ENCODE results near the gene HCFC1R1. TPM values are rescaled to one million over a fixed set of nuclear protein-coding genes. Genes with fewer than 3 reads are reported as not detected.
"Not testable (repeated sequence)": the region's sequence is repeated elsewhere in the genome, so short reads cannot be mapped to it uniquely, and the experiment has no call there.

Gene HCFC1R1
- total RNA-seq = 64.0 to 68.5 TPM (median 65.7 TPM) in 3 replicates

GRCh38 chr16:3023669-3024478 lies at the start of gene HCFC1R1, which contains the start of gene THOC6:
Gene HCFC1R1, minus strand, starts transcription at chr16:3023942. Its CDS starts 1 bp downstream, at chr16:3023941.
Gene THOC6, plus strand, starts transcription at chr16:3024035. Its CDS starts 292 bp downstream, at chr16:3024327.
- peak within 1 kb of the TSS; percentile 99 for H3K27ac Mint-ChIP-seq
- H3K27me3 Mint-ChIP-seq (ENCODE audit: low read depth) = peaks cover 3% of the 10 kb centered on the region
- TF ChIP-seq, protein P1, sequence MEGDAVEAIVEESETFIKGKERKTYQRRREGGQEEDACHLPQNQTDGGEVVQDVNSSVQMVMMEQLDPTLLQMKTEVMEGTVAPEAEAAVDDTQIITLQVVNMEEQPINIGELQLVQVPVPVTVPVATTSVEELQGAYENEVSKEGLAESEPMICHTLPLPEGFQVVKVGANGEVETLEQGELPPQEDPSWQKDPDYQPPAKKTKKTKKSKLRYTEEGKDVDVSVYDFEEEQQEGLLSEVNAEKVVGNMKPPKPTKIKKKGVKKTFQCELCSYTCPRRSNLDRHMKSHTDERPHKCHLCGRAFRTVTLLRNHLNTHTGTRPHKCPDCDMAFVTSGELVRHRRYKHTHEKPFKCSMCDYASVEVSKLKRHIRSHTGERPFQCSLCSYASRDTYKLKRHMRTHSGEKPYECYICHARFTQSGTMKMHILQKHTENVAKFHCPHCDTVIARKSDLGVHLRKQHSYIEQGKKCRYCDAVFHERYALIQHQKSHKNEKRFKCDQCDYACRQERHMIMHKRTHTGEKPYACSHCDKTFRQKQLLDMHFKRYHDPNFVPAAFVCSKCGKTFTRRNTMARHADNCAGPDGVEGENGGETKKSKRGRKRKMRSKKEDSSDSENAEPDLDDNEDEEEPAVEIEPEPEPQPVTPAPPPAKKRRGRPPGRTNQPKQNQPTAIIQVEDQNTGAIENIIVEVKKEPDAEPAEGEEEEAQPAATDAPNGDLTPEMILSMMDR (IDR thresholded peaks at IDR 0.05; ENCODE audit: unreplicated experiment) = no peak
- peaks cover 35% of the 10 kb centered on the region for H3K4me1 Mint-ChIP-seq
- H3K4me3 Mint-ChIP-seq = peak within 1 kb of the TSS; percentile 84
- H3K36me3 Mint-ChIP-seq = peaks cover 11% of the 10 kb centered on the region
- H3K9me3 Mint-ChIP-seq = no peaks in the 10 kb centered on the region
- peak; percentile 88 to 93 for DNase-seq (ENCODE audit: low spot score in 2 of 2, unreplicated experiment in 2 of 2)

- no peaks in the 10 kb centered on the region for H3K36me3 Mint-ChIP-seq
- H3K27ac Mint-ChIP-seq = no peak overlapping the region
- no peak for DNase-seq (ENCODE audit: low spot score in 2 of 2, unreplicated experiment in 2 of 2)
These were observed 49.7 kb upstream of the HCFC1R1 start for GRCh38 chr16:3073448-3073847.

DNA sequence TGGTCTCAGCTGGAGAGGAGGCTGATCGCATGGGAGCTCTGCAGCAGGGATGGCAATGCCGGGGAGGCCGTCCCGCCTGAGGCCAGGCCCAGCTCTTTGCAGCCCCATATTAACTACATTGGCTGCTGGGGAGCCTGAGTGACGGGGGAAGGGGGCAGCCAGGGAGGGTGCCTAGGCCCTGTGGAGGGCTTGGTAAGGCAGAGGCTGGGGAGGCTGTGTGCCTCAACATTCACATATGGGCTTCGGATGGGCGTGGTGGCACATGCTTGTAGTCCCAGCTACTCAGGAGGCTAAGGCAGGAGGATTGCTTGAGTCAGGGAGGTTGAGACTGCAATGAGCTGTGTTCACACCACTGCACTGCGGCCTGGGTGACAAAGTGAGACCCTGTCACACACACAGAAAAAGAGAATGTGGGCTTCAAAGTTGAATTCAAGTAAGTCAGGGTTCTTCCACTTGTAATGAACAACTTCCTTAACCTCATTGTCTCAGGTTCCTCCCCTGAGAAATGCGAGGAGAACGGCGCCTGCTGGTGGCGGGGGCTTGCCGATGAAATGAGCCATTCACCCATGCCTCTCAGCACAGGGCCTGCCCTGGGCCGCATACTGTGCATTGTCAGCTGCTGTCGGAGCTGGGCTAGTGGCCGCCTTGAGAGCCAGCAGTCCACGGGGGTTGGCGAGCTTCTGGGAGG lies 49.0 kb upstream of the HCFC1R1 start:
- peaks cover 23% of the 10 kb centered on the region for H3K27me3 Mint-ChIP-seq (ENCODE audit: low read depth)
- H3K4me1 Mint-ChIP-seq; H3K36me3 Mint-ChIP-seq; DNase-seq (ENCODE audit: low spot score in 2 of 2, unreplicated experiment in 2 of 2); H3K9me3 Mint-ChIP-seq; H3K4me3 Mint-ChIP-seq; H3K27ac Mint-ChIP-seq: not testable (repeated sequence)

More at GRCh38 chr16:3073448-3073847, 49.7 kb upstream of the HCFC1R1 start:
- Mint-ChIP-seq H3K4me1 (peaks cover 3% of the 10 kb centered on the region), H3K4me3 (no peak overlapping the region), H3K9me3 (no peaks in the 10 kb centered on the region), H3K27me3 (ENCODE audit: low read depth) (peaks cover 27% of the 10 kb centered on the region)
- TF ChIP-seq, protein P1 (IDR thresholded peaks at IDR 0.05; ENCODE audit: unreplicated experiment) = no peak

DNA sequence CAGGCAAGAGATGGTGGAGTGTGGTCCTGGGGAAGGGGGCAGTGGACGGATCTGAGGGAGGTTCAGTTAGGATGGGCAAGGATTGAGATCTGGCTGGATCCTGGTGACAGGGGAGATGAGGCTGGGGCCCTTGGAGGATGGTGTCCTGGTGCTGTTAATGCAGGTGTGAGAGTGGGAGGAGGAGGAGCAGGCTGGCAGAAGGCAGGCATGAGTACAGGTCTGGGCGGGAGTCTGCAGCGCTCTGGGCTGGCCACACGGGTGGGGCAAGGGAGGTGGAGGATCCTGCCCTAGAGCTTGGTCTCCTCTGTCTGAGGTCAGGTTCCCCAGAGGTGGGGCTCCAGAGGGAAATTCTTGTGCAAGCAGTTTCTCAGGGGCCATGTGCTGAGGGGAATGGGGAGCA lies 48.4 kb upstream of the HCFC1R1 start:
- not testable (repeated sequence) for H3K36me3 Mint-ChIP-seq; H3K4me1 Mint-ChIP-seq; H3K27ac Mint-ChIP-seq; H3K4me3 Mint-ChIP-seq; H3K9me3 Mint-ChIP-seq; DNase-seq (ENCODE audit: low spot score in 2 of 2, unreplicated experiment in 2 of 2)
- H3K27me3 Mint-ChIP-seq (ENCODE audit: low read depth) = peaks cover 21% of the 10 kb centered on the region

DNA sequence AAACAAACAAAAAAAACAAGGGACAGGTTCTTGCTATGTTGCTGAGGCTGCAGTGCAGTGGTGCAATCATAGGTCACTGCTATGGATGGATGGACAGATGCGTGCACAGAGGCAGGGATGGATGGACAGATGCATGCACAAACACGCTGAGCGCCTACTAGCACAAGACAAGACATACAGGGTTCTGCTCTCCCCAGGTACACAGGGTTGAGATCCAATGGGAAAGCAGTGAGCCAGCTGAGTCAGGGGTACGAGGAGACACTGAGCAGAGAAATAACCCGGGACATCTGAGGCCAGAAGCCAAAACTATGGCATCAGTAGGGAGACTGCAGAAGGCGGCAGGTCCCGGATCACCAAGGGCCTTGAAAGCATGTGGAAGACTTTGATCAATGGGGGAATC lies 47.9 kb upstream of the HCFC1R1 start:
- TF ChIP-seq, protein P1 (IDR thresholded peaks at IDR 0.05; ENCODE audit: unreplicated experiment) = no peak
- Mint-ChIP-seq H3K4me1 (no peaks in the 10 kb centered on the region), H3K4me3 (no peak overlapping the region), H3K27ac (no peak overlapping the region), H3K36me3 (no peaks in the 10 kb centered on the region), H3K27me3 (ENCODE audit: low read depth) (peaks cover 19% of the 10 kb centered on the region), H3K9me3 (no peaks in the 10 kb centered on the region)
- no peak for DNase-seq (ENCODE audit: low spot score in 2 of 2, unreplicated experiment in 2 of 2)

DNA sequence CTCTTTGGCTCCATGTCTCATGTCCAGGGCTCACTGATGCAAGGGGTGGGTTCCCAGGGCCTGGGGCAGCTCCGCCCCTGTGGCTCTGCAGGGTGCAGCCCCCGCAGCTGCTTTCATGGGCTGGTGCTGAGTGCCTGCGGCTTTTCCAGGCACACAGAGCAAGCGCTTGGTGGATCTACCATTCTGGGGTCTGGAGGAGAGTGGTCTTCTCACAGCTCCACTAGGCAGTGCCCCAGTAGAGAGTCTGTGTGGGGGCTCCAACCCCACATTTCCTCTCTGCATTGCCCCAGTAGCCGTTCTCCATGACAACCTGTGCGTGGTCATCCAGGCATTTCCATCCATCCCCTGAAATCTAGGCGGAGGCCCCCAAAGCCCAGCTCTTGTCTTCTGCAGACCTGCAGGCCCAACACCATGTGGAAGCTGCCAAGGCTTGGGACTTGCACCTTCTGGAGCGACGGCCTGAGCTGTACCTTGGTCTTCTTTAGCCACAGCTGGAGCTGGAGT lies 46.9 kb upstream of the HCFC1R1 start:
- Mint-ChIP-seq H3K4me1 (peaks cover under 1% of the 10 kb centered on the region), H3K9me3 (no peaks in the 10 kb centered on the region), H3K27ac (no peak overlapping the region), H3K36me3 (no peaks in the 10 kb centered on the region), H3K27me3 (ENCODE audit: low read depth) (peaks cover 19% of the 10 kb centered on the region), H3K4me3 (no peak overlapping the region)
- no peak for DNase-seq (ENCODE audit: low spot score in 2 of 2, unreplicated experiment in 2 of 2)
- TF ChIP-seq, protein P1 (IDR thresholded peaks at IDR 0.05; ENCODE audit: unreplicated experiment) = no peak

DNA sequence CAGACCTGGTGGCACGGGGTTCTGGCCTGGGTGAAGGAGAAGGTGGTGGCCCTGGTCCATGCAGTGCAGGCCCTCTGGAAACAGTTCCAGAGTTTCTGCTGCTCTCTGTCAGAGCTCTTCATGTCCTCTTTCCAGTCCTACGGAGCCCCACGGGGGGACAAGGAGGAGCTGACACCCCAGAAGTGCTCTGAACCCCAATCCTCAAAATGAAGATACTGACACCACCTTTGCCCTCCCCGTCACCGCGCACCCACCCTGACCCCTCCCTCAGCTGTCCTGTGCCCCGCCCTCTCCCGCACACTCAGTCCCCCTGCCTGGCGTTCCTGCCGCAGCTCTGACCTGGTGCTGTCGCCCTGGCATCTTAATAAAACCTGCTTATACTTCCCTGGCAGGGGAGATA lies 45.4 kb upstream of the HCFC1R1 start:
- H3K36me3 Mint-ChIP-seq; H3K9me3 Mint-ChIP-seq; H3K4me1 Mint-ChIP-seq; H3K4me3 Mint-ChIP-seq; DNase-seq (ENCODE audit: low spot score in 2 of 2, unreplicated experiment in 2 of 2); H3K27ac Mint-ChIP-seq: not testable (repeated sequence)
- H3K27me3 Mint-ChIP-seq (ENCODE audit: low read depth) = peaks cover 12% of the 10 kb centered on the region
